Myocyte (in vitro differentiated cells): ENCODE data around the gene GTPBP4. TPM values are rescaled to one million over a fixed set of nuclear protein-coding genes. Genes with fewer than 3 reads are reported as not detected.

Experiments used
- DNase-seq: peaks from one replicate; pipeline ENCODE4 v3.0.0-alpha.2; 2012; ENCODE audit warnings: low read depth
- polyA plus RNA-seq: library from polyadenylated mRNA; unstranded; fragments of >200 nt; gene quantifications from one replicate; pipeline ENCODE4 v1.2.1, GENCODE V29; 2012; ENCODE audit warnings: missing spikeins
- total RNA-seq: library from RNA; depleted of rRNA; stranded (reverse); fragments of >200 nt; gene quantifications from 2 replicates; pipeline ENCODE4 v1.2.3, GENCODE V29; 2014

GTPBP4 gene
- total RNA-seq, result 55.8 and 57.4 TPM in 2 replicates
- polyA plus RNA-seq, result 43.3 TPM

DNA sequence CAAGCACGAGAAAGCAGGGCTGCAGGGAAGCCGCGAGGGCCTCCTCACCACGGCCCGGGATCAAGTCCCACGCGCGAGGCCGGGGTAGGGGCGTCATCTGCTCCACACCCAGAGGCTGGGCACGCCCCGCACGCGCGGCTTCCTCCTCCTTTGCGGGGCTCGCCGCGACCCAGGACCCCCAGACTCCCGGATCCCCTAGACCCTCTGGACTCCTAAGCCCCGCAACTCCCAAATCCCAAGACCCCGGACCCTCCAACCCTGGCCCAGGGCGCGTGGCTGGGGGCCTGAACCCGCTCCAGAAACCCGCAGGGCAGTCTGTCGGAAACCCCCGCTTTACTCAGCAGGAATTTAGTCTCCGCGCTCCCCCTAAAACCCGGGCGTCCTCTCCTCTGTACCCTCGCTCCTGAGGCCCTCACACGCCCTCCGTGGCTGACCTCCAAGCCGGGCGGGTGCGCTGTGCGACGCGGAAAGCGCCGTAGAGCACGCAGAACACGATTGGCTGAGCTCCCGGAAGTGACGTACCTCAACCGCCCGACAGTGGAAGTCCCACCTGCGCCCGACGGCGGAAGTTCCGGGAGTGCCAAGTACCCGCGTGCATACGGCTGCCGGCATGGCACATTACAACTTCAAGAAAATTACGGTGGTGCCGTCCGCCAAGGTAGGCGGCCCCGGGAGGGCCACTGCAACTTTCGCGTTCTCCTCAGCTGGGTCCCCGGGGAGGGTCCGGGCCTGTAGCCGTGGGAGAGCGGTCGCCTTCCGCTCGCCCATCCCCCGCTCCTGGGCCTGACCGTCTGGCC lies at the start of gene GTPBP4:
Gene GTPBP4 (plus strand): TSS at position 565 of the 797 bp plus-strand sequence. CDS start 46 bp downstream, at position 611.
- DNase-seq, result peak; percentile 98

DNA sequence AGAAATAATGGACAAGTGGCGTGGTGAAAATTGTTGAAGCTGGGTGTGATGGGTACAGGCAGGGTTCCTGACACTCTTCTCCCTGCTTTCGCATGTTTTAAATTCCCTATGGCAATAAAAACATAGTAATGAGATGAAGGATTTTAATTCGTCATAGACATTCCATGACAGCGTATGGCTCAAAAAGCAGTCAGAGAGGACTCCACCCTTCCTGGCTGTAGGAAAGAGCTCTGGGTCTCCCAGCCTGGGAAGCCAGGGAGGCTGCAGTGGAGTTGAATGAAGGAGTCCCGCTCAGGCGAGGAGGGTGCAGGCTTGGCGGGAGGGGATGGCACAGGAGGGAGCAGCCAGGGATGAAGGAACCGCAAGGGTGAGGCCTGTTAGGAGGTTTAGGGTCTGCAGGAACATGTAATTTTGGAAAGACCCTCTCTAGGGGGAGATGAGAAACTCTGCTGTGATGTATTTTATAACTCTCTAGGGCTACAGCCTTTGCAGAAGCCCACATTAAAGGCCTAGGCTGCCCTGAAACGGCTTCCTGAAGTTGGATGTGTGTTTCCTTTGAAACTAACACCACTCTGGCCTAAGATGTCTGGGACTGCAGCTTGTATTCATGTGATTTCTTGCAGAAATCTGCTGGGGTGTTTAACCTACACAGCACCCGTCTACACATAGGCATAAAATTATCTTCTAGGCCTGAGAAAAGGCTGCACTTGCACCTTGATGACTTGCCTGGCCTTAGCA lies 49.1 kb upstream of the GTPBP4 start:
- DNase-seq, result no peak

DNA sequence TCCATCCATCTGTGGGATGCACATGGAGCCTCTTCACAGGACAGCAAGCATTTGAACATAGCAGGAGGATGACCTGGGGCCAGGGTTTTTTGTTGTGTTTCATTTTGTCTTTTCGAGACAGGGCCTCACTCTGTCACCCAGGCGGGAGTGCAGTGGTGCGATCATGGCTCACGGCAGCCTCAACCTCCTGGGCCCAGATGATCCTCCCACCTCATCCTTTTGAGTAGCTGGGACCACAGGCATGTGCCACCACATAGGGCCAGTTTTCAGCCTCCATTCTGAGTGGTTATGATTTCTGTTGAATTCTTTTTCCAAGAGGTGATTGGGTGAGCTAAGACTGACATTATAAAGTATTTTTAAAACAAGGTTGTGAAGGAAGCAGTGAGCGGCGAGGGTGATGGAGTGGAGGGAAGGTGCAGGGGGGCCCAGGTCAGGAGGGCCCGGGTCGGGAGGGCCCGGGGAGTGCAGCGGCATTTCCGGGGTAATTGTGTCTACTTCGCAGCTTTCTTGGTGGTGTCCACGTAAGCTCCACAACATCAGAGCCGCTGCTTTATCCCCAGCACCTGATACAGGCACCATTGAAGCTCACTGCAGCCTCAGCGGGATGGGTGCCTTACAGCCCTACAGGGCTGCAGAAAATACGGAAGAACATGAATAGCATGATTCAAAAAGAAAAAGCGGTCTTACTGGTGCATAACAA lies 44.8 kb upstream of the GTPBP4 start:
- DNase-seq, result no peak

DNA sequence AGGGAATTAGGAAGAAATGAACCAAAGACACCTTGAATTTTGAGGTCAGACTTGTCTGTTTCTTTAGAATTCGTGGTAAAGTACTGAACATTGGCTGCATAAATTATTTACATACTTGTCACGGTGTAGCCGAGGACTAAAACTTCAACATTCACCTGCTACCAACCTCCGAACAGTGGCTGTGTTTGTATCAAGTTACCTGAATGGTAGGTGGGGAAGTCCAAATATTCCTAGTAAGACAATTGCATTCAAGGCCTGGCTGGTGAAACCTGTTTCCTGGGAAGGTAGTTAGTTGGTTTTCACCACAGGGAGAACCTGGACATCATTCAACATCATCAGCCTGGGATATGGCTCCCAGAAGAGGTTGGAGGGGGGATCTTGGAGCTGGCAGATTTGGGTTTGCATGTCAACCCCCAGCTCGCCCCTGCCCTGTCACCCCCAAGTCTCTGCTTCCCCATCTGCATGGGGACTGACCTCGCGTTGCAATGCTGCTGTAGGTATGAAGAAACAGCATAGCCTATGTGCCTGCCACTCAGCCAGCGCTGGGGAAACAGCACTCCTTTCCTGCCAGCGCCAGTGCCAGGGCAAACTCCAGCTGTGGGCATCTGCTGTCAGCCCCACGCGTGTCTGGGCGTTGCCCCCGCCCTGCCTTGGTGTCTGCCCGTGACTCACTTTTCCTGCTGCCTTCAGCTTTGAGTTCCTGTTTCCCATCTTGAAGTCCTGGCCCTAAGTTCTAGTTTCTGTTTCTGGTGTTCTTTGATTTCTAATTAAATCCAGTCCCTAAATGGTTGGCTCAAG lies 44.0 kb upstream of the GTPBP4 start:
- peak; percentile 47 for DNase-seq

DNA sequence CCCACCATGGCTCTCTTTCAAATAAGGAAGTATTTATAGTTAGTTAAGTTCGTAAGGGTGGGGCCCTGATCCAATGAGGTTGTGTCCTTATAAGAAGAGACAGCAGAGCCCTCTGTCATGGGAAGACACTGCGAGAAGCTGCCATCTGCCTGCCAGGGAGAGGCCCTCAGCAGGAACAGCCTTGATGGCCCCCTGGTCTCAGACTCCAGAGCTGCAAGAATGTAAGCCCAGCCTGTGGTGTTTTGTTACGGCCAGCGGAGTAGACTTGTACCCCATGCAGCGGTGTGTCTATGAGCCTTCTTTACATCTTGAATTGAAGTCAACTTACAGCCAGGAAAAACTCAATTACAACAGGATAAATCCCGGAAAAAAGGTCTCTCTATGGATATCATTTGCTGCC lies 42.5 kb upstream of the GTPBP4 start:
- DNase-seq, result no peak

DNA sequence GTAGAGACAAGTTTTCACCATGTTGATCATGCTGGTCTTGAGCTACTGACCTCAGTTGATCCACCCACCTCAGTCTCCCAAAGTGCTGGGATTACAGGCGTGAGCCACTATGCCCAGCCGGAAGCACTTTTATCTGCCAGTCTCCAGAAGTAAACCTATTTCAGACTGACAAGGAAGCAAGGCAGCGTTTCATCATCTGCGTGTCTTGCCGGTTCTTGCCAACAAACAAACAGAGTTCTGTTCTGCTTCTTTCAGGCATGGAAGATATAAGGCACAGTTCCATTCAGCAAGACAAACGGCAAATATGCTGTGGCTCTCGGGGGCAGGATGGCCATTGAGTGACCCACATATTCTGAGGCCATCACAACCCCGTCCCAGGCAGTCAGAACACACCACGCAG lies 41.2 kb upstream of the GTPBP4 start:
- DNase-seq, result no peak

DNA sequence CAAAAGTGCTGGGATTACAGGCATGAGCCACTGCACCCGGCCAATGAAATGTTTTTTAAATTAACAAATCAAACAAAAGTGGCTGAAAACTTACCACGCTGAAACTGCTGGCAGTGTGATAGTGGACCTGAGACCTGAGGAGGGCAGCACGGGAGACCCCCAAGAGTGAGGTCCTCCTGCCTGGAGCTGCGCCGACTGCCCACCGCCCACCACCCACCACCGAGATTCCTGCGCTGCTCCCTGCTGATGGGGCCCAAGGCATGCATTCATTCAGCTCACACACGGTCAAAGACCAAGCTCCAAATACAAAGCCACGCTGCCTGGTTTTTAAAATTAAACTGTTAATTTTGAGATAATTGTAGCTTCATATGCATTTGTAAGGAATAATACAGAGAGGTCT lies 40.4 kb upstream of the GTPBP4 start:
- DNase-seq, result no peak

DNA sequence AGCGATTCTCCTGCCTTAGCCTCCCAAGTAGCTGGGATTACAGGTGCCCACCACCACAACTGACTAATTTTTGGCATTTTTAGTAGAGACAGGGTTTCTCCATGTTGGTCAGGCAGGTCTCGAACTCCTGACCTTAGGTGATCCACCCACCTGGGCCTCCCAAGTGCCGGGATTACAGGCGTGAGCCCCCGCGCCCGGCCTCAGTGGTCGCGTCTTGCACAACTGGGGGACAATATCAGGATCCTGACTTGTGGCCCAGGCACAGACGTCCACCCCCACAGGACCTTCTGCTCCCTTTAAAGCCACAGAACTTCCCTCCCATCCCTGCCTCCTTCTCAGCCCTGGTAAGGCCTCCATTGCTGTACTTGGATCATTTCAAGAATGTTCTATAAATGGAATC lies 39.9 kb upstream of the GTPBP4 start:
- no peak for DNase-seq

DNA sequence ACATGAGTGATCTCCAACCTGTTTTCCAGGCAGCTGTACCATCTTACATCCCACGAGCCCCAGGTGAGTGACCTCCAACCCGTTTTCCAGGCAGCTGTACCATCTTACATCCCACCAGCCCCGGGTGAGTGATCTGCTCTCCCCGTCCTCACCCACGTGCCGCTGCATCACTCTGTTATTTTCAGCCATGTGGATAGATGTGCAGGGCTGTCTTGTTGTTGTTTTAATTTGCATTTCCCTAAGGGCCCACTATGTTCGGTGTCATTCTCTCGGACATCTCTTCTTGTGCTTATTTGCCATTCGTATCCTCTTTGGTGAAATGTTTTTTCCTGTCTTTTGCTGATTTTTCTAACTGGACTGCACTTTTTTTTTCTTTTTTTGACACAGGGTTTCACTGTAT lies 38.8 kb upstream of the GTPBP4 start:
- no peak for DNase-seq

DNA sequence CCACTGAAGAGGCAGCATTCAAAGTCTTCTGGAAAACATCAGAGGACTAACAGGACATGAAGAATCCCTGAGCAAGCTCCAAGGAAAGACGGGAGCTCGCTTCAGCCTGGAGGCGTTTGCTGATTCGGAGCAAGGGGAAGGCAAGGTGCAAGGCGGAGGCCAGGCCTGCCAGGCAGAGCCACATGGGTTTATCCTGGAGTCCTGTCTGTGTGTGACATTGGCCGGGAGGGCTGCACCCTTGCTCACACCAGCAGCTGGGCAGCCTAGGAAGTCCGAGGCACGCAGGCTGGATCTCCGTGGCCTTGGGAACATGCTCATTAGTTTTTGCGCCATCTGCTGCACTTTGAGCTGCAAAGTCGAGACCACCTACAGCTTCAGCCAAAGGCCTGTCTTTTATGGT lies 34.4 kb upstream of the GTPBP4 start:
- DNase-seq, result no peak

DNA sequence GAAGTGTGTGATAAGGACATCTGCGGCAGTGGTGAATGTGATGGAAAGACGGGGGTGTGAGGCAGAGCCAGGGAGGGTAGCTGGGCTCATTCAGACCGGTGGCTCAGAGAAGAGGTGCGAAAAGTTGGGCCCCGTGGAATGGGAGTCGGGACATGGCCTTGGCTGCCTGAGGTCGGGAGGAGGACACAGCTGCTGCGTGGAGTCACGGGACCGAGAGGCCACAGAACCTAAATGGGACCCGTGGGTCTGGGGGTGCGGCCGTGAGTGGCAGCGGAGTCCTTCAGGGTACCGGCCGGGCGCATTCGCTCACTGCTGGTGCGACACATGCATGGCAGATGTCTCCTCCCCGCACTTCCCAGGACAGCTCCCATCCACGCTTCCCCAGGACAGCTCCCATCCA lies 33.8 kb upstream of the GTPBP4 start:
- DNase-seq, result no peak

DNA sequence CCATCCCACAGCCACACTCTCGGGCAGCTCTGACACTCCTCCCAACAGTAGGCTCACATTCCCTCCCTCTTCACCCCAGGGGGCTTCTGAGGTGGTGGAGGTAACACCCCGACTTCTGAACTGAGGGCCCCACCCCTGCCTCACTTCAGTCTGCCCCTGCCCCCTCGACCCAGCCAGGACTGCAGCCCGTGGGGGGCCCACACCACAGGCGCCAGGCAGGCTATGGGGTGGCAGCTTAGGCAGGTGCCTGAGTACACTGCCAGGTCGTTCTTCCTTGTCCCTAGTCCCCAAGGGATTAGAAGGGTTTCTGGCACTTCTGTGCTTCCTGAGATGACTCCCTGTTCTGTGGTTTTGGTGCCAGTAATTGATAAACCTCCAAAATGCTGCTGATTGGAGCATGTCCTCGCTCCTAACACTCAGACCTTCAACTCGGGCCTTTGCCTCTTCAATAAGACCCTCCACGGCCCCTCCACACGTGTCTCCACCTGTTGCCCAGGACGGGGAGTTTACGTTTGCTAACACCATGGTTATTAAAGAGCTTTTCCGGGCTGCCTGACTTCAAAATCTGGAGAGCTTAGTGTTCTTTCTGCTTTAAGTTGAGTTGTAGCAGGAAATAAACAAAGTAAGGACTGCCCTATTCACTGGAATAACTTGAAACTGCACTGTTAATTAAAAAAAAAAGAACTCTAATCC lies 33.0 kb upstream of the GTPBP4 start:
- DNase-seq, result no peak

DNA sequence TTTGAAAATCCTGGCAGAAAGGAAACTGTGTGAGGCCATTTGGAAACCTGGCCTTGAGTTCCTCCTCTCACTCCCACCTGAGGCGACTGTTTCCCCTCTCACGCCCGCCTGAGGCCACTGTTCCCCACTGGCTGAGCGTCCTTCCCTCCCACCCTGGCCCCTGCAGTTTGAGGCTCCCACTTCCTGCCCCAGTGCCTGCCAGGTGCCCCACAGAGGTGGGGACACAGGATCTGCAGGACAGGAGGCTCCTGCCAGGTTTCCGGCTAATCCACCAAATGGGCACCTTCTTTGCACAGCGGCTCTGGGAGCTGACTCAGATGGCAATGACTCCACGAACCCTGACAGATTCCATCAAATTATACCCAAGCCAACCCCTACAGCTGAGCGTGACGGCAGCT lies 32.4 kb upstream of the GTPBP4 start:
- DNase-seq, result no peak

DNA sequence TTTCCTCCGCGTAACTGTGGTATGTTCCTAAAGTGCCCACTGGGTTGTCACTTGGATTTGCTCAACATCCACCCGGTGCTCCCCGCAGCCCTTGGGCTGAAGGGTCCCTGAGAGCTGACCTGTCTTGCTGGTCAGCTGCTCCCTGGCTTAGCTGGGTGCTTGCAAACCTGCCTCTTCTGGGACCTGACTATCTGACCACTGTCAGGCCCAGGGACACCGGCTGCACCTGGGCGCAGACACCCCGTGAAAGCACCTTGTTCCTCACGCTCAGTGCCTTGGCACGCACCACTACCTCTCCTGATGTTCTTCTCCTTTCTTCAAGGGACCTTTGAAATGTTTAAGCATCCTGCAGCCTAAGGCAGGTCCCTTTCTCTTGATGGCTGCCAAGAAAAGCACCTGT lies 30.1 kb upstream of the GTPBP4 start:
- DNase-seq, result no peak

DNA sequence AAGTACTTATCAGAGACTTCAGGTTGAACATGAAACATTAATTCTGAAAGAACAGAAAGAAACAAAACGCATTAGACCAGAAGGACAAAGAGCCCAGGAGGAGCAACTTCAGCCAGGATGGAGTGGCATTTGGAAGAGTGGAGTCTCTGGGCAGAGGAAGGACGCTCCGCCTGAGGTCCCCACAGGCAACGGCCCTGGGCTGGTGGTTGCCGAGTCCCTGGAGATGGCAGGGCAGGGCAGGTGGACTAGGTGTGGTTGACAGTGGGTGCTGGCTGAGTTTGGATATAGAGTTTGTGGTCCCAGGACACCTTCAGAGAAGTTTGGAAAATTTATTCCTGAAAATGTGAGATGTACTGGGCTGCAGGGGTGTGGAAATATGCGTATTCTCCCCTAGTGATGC lies 29.4 kb upstream of the GTPBP4 start:
- no peak for DNase-seq

DNA sequence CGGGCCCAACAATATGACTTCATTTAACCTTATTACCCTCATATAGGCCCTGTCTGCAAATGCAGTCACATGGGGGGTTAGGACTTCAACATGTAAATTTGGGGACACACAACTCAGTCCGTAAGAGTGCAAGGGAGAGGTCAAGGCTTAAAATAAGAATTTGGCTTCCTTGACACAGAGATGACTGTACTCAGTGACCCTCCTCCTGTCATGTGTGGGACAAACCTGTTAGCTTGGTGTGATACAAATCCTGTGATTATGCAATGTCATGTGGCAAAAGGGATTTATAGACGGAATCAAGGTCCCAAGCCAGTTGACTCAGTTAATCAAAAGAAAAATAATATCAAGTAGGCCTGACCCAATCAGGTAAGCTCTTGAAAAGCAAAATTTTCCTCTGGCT lies 25.9 kb upstream of the GTPBP4 start:
- DNase-seq, result no peak

DNA sequence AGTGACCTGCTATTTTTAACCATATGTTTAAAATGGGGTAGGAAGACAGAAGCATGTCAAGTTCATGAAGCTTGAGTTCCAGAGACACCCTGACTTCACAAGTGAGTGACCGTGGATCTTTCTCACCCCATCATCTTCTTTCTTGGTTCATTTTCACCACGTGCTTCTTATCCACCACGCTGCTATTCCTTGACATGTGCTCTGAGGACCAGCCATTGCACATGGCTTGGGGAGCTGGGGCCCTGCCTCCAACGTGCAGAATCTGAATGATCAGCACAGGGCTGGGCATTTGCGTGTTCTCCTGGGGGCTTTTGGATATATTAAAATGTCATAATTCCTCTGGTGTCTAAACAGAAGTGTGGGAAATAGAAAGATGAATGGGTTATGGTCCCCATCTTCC lies 25.0 kb upstream of the GTPBP4 start:
- no peak for DNase-seq

DNA sequence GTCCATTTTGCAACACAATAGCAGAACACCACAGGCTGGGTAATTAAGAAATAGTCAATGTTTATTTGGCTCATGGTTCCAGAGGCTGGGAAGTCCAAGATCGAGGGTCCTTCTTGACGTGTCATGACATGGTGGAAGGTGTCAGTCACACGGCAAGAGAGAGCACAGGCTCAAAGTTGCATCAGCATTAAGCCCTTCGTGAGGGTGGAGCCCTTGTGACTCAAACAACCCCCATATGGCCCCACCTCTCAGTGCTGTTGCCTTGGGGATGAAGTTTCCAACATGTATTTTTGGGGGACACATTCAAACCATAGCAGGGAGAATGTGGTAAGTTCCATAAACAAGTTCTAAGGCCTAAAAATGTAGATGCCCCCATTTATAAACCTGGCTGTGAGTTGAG lies 24.6 kb upstream of the GTPBP4 start:
- DNase-seq, result no peak

DNA sequence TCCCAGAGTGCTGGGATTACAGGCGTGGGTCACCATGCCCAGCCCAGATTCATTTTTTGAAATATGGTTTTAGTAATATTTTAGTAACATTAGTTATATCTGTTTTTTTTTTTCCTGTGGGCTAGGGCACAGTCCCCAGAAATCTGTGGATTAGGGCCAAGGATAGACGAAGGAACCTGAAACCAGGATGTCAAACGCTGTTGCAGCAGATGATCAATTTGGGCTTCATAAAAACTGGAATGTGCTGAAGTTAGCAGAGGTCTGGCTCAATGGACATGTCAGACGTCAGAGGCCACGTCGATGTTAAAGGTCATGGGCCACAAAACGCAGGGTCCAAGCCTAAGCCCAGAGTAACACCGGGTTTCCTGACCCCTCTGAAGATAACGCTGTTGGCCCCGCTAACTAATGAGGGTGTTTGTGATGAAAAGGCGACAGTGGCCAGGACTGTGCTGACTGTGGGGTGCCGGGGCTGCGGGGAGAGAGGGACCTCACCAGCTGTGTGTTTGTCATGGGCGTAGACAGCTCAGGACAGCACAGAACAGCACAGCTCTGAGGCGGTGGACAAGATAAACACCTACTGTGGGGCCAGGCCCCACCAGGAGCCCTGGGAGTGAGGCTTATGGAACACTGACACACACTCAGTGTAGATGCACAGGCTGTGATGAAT lies 23.8 kb upstream of the GTPBP4 start:
- peak; percentile 27 for DNase-seq

DNA sequence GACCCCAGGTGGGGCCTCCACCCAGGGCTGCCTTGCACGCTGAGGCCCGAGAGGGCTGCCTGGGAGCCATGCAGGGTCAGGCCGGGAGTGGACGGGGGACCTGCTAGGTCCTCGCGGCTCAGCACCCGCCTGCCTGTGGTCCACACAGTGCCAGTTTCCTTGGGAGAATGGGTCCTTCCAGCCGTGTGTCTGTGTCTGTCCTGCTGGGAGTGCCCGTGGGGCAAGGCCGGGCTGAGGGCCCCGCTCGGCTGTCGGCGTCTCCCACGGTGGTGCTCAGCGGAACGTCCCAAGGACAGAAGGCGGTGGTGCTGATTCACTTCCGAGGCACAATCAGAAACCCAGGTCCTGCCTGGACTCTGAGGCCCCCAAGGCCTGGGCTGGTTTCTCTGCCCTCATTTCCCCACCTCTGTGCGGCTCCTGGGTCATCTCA lies 23.2 kb upstream of the GTPBP4 start:
- DNase-seq, result no peak
